CD1c-positive myeloid dendritic cell (primary cell): Measurements from ENCODE around the gene HSFX4.
"Not testable (repeated sequence)": the region's sequence is repeated elsewhere in the genome, so short reads cannot be mapped to it uniquely, and the experiment has no call there.

Source experiments
- DNase-seq: peaks from one replicate; pipeline ENCODE4 v3.0.0-alpha.2; 2016; ENCODE audit errors: extremely low spot score

Gene HSFX4

GRCh38 chrX:149929400-149929799, at the start of gene HSFX4:
Gene HSFX4 (plus strand): TSS chrX:149929573. CDS start chrX:149929645, 72 bp downstream.
- DNase-seq: not testable (repeated sequence)

- DNase-seq: no peak
These were observed 48.2 kb upstream of the HSFX4 start, which contains the start of gene MAGEA8 for GRCh38 chrX:149881081-149881711. Gene MAGEA8 (plus strand): TSS chrX:149881183. CDS start chrX:149884273, 3,090 bp downstream.

- not testable (repeated sequence) for DNase-seq
These were observed 38.5 kb upstream of the HSFX4 start for GRCh38 chrX:149890828-149891227.

- no peak for DNase-seq
These were observed 30.8 kb upstream of the HSFX4 start for GRCh38 chrX:149898554-149898953.

GRCh38 chrX:149903889-149904748, 25.3 kb upstream of the HSFX4 start:
- DNase-seq: peak; percentile 1

- DNase-seq: no peak
These were observed 21.1 kb upstream of the HSFX4 start for GRCh38 chrX:149908308-149908707.

- DNase-seq: no peak
These were observed 20.6 kb upstream of the HSFX4 start for GRCh38 chrX:149908727-149909126.

- DNase-seq: no peak
These were observed 19.8 kb upstream of the HSFX4 start for GRCh38 chrX:149909324-149910177.

- DNase-seq: no peak
These were observed 19.1 kb upstream of the HSFX4 start for GRCh38 chrX:149910178-149910695.

GRCh38 chrX:149916745-149917392, 12.5 kb upstream of the HSFX4 start:
- no peak for DNase-seq

- DNase-seq: not testable (repeated sequence)
These were observed 5.5 kb upstream of the HSFX4 start for GRCh38 chrX:149923836-149924235.

GRCh38 chrX:149924434-149924833, 4.9 kb upstream of the HSFX4 start:
- DNase-seq: not testable (repeated sequence)

GRCh38 chrX:149927245-149927963, 2.0 kb upstream of the HSFX4 start:
- DNase-seq: not testable (repeated sequence)

GRCh38 chrX:149927964-149928258, 1.5 kb upstream of the HSFX4 start:
- DNase-seq: not testable (repeated sequence)

GRCh38 chrX:149928635-149929034, 738 bp upstream of the HSFX4 start:
- not testable (repeated sequence) for DNase-seq

GRCh38 chrX:149931355-149931754, 2.0 kb downstream of the HSFX4 start:
- not testable (repeated sequence) for DNase-seq

GRCh38 chrX:149932150-149932549, 2.8 kb downstream of the HSFX4 start:
- not testable (repeated sequence) for DNase-seq

- not testable (repeated sequence) for DNase-seq
These were observed 3.6 kb downstream of the HSFX4 start for GRCh38 chrX:149932970-149933369.

GRCh38 chrX:149933547-149933946, 4.2 kb downstream of the HSFX4 start:
- not testable (repeated sequence) for DNase-seq

- DNase-seq: not testable (repeated sequence)
These were observed 8.0 kb downstream of the HSFX4 start for GRCh38 chrX:149937328-149937727.
